MCF 10A (cell line): ENCODE measurements around the gene STIM1. TPM values are rescaled to one million over a fixed set of nuclear protein-coding genes. Genes with fewer than 3 reads are reported as not detected.

Experiments
- BruUV-seq: library from RNA; stranded (reverse); fragments of 400-500 nt; replicated peaks from 2 replicates; lab custom pipeline; 2021; lab: Mats Ljungman, UMichigan
- CTCF ChIA-PET: fragments of 300-600 bp; sonication (Branson Sonifier 250); formaldehyde crosslinking; extraction: SDS; loops from one replicate; lab custom pipeline; 2021; ENCODE audit warnings: antibody characterized with exemption, inconsistent platforms; lab: Yijun Ruan, JAX
- POLR2A ChIA-PET: fragments of 300-600, 350-650 bp; sonication (Branson Sonifier 250); formaldehyde crosslinking; extraction: SDS; loops from one replicate; lab custom pipeline; 2020; ENCODE audit warnings: antibody characterized with exemption, inconsistent platforms; lab: Yijun Ruan, JAX
- DNase-seq: peaks from one replicate; pipeline ENCODE4 v3.0.0-alpha.2; 2018; ENCODE audit not compliant: unreplicated experiment
- H3K27ac Mint-ChIP-seq: one replicate; pipeline ENCODE4 v1.8.0; 2022; ENCODE audit warnings: mild to moderate bottlenecking, low read depth, mixed read lengths; ENCODE audit not compliant: unreplicated experiment
- H3K27me3 Mint-ChIP-seq: one replicate; pipeline ENCODE4 v1.8.0; 2022; ENCODE audit warnings: mixed read lengths; ENCODE audit not compliant: insufficient read depth, unreplicated experiment
- H3K36me3 Mint-ChIP-seq: one replicate; pipeline ENCODE4 v1.8.0; 2022; ENCODE audit warnings: mild to moderate bottlenecking, moderate library complexity, mixed read lengths; ENCODE audit not compliant: insufficient read depth, unreplicated experiment
- H3K4me1 Mint-ChIP-seq: one replicate; pipeline ENCODE4 v1.8.0; 2022; ENCODE audit warnings: mixed read lengths; ENCODE audit not compliant: insufficient read depth, unreplicated experiment
- H3K4me3 Mint-ChIP-seq: one replicate; pipeline ENCODE4 v1.8.0; 2022; ENCODE audit warnings: mild to moderate bottlenecking, moderate library complexity, mixed read lengths; ENCODE audit not compliant: unreplicated experiment
- H3K9me3 Mint-ChIP-seq: one replicate; pipeline ENCODE4 v1.8.0; 2022; ENCODE audit warnings: mixed read lengths; ENCODE audit not compliant: unreplicated experiment
- CTCF ChIP-seq: fragments of 200-600 bp; IDR thresholded peaks from one replicate; pipeline ENCODE4 v1.8.0; 2022; ENCODE audit warnings: antibody characterized with exemption, mild to moderate bottlenecking; ENCODE audit not compliant: unreplicated experiment
- intact Hi-C: fragments of 100-400 bp; cut with micrococcal nuclease; formaldehyde crosslinking; loops from 2 replicates; pipeline ENCODE4 v1.14.1; 2022
- total RNA-seq: library from RNA; stranded (reverse); gene quantifications from 2 replicates; pipeline ENCODE4 v1.2.3, GENCODE V29; 2022

Gene STIM1
- total RNA-seq, 1 experiment from 2014 or later: 41.2 TPM

GRCh38 chr11:3989276-3989920 is 133.9 kb downstream of the STIM1 start:
- BruUV-seq: no TSS peak
- no peak for DNase-seq
- H3K36me3 Mint-ChIP-seq: no peaks in the 10 kb centered on the region
- TF ChIP-seq CTCF: no peak
- no peak overlapping the region for H3K4me3 Mint-ChIP-seq
- ChIA-PET POLR2A (interaction anchor here (1.0 kb wide), 1 partner anchor 28 kb away, joined by 3 read pairs; no protein-coding TSS in a partner anchor), CTCF (interaction anchor here (1.1 kb wide), 1 partner anchor 135 kb away, joined by 3 read pairs; no protein-coding TSS in a partner anchor)
- H3K27me3 Mint-ChIP-seq: no peaks in the 10 kb centered on the region
- no peaks in the 10 kb centered on the region for H3K4me1 Mint-ChIP-seq
- no peak overlapping the region for H3K27ac Mint-ChIP-seq
- intact Hi-C loops: no loop called here
- H3K9me3 Mint-ChIP-seq: peaks cover 14% of the 10 kb centered on the region

- DNase-seq: no peak
- no peak for TF ChIP-seq CTCF
- Mint-ChIP-seq H3K27me3 (no peaks in the 10 kb centered on the region), H3K9me3 (peaks cover 19% of the 10 kb centered on the region), H3K27ac (no peak overlapping the region), H3K4me1 (no peaks in the 10 kb centered on the region), H3K4me3 (no peak overlapping the region), H3K36me3 (no peaks in the 10 kb centered on the region)
- POLR2A ChIA-PET: interaction anchor here (1.0 kb wide), 1 partner anchor 27 kb away, joined by 3 read pairs; no protein-coding TSS in a partner anchor
- intact Hi-C loops: no loop called here
- BruUV-seq: no TSS peak
- CTCF ChIA-PET: interaction anchor here (1.1 kb wide), 1 partner anchor 135 kb away, joined by 3 read pairs; no protein-coding TSS in a partner anchor
Observed at GRCh38 chr11:3989921-3990290, 134.4 kb downstream of the STIM1 start.

- TF ChIP-seq CTCF: no peak
- intact Hi-C loops: no loop called here
- CTCF ChIA-PET: interaction anchor here (0.7 to 1.1 kb wide), 3 partner anchors 22 to 136 kb away, joined by 3 to 5 read pairs (median 4); no protein-coding TSS in a partner anchor
- H3K9me3 Mint-ChIP-seq: peaks cover 24% of the 10 kb centered on the region
- no peaks in the 10 kb centered on the region for H3K36me3 Mint-ChIP-seq
- no peak for DNase-seq
- POLR2A ChIA-PET: interaction anchor here (1.0 kb wide), 1 partner anchor 27 kb away, joined by 3 read pairs; no protein-coding TSS in a partner anchor
- BruUV-seq: no TSS peak
- H3K4me1 Mint-ChIP-seq: no peaks in the 10 kb centered on the region
- no peak overlapping the region for H3K4me3 Mint-ChIP-seq
- H3K27me3 Mint-ChIP-seq: no peaks in the 10 kb centered on the region
- no peak overlapping the region for H3K27ac Mint-ChIP-seq
Observed at GRCh38 chr11:3990406-3990805, 134.9 kb downstream of the STIM1 start.

- TF ChIP-seq CTCF: no peak
- Mint-ChIP-seq H3K27me3 (no peaks in the 10 kb centered on the region), H3K9me3 (peaks cover 24% of the 10 kb centered on the region), H3K36me3 (no peaks in the 10 kb centered on the region), H3K4me1 (no peaks in the 10 kb centered on the region), H3K4me3 (no peak overlapping the region), H3K27ac (no peak overlapping the region)
- POLR2A ChIA-PET: interaction anchor here (0.7 kb wide), 1 partner anchor 46 kb away, joined by 4 read pairs; no protein-coding TSS in a partner anchor
- no peak for DNase-seq
- CTCF ChIA-PET: interaction anchor here (0.5 to 1.8 kb wide), 2 partner anchors 60 to 80 kb away, joined by 3 to 8 read pairs; no protein-coding TSS in a partner anchor
- intact Hi-C loops: no loop called here
- no TSS peak for BruUV-seq
Observed at GRCh38 chr11:3992964-3993363, 137.5 kb downstream of the STIM1 start.
